ENCODE data around the gene MAFB. TPM values are rescaled to one million over a fixed set of nuclear protein-coding genes. Genes with fewer than 3 reads are reported as not detected.

Gene MAFB
- total and polyA plus RNA-seq, 9 of the 15 experiments (the other 6 are each of a cell fraction or from before 2014, with no cell fraction given) = 0.04 TPM; not detected in 8

GRCh38 chr20:40657526-40657925 lies 31.5 kb downstream of the MAFB start:
- Histone ChIP-seq H3K79me2 (ENCODE audit: control insufficient read depth, insufficient read depth, low read length) (no peaks in the 10 kb centered on the region), H3K4me2 (ENCODE audit: insufficient read depth, low read length) (no peak overlapping the region), H3K9me1 (ENCODE audit: control insufficient read depth, insufficient read depth, low read length) (no peaks in the 10 kb centered on the region), H3K4me3 (no peak overlapping the region), H3K27ac (ENCODE audit: extremely low read depth, low read depth, low read length) (no peak overlapping the region), H3K9ac (ENCODE audit: insufficient read depth in 1 of 2, low read depth in 2 of 2, low read length in 2 of 2) (no peak overlapping the region), H2AFZ (ENCODE audit: low read depth, low read length) (no peak overlapping the region), H3K4me1 (replicated peaks in 1 of 2; ENCODE audit: control insufficient read depth in 2 of 2, insufficient read depth in 2 of 2, low read length in 2 of 2) (no peaks in the 10 kb centered on the region), H3K27me3 (ENCODE audit: control insufficient read depth in 2 of 2, insufficient read depth in 2 of 2, low read length in 2 of 2) (no peaks in the 10 kb centered on the region), H4K20me1 (replicated peaks; ENCODE audit: control insufficient read depth, insufficient read depth, low read length) (no peaks in the 10 kb centered on the region), H3K9me3 (replicated peaks; ENCODE audit: control insufficient read depth, insufficient read depth, low read depth, low read length) (no peaks in the 10 kb centered on the region), H3K36me3 (ENCODE audit: control insufficient read depth, insufficient read depth, low read length) (no peaks in the 10 kb centered on the region)
- TF ChIP-seq ZNF589 (CRISPR knock-in tag; IDR thresholded peaks at IDR 0.05; ENCODE audit: low read depth) = no peak
- TF ChIP-seq KDM4B (IDR thresholded peaks at IDR 0.05; ENCODE audit: borderline replicate concordance in 2 of 2, low read depth in 1 of 2) = no peak
- no peak for TF ChIP-seq PHB (CRISPR knock-in tag; IDR thresholded peaks at IDR 0.05)
- TF ChIP-seq TEAD4 (IDR thresholded peaks at IDR 0.05; ENCODE audit: low read length) = no peak
- TF ChIP-seq TEAD4 (CRISPR knock-in tag; IDR thresholded peaks at IDR 0.05; ENCODE audit: borderline replicate concordance) = no peak
- TF ChIP-seq PBX2 (CRISPR knock-in tag; IDR thresholded peaks at IDR 0.05; ENCODE audit: low read depth) = no peak
- no peak for TF ChIP-seq PBX2 (tag; conservative IDR thresholded peaks at IDR 0.05; ENCODE audit: low read depth)
- no TSS peak for BruUV-seq (replicated peaks)
- DNase-seq (ENCODE audit: extremely low read depth in 1 of 4, low spot score in 3 of 4) (no peak), ATAC-seq (no peak), FAIRE-seq (no peak)
- in situ Hi-C loops (cut with MboI) (no loop called here), intact Hi-C loops (cut with micrococcal nuclease) (no loop called here)
- ChIA-PET CTCF (ENCODE audit: low intra/inter-chr PET ratio) (no interaction called here), POLR2A (no interaction called here)
- 0% methylated on average over 4 of the region's 4 CpGs for WGBS (ENCODE audit: insufficient coverage, low coverage, missing lambda C conversion rate)
